Left renal cortex interstitium (tissue), 4 donors: ENCODE results near the gene FNTB. TPM values are rescaled to one million over a fixed set of nuclear protein-coding genes. Genes with fewer than 3 reads are reported as not detected.

Experiments used
- DNase-seq, 4 donors: peaks; one replicate each; pipeline ENCODE4 v3.0.0-alpha.2; 2013; ENCODE audit warnings: low read depth in 4 of 4, low spot score in 2 of 4, missing footprints in 1 of 4
- polyA plus RNA-seq, 4 donors: library from polyadenylated mRNA; unstranded; fragments of 120-200 nt; gene quantifications; one replicate each; pipeline ENCODE4 v1.2.1, GENCODE V29; 2013; ENCODE audit not compliant: insufficient read length in 4 of 4

The FNTB gene
- polyA plus RNA-seq, 4 donors: 28.5 to 38.5 (median 33.8) TPM

- no peak for DNase-seq
Measured at GRCh38 chr14:64952598-64953309, 33.9 kb upstream of the FNTB start.

DNA sequence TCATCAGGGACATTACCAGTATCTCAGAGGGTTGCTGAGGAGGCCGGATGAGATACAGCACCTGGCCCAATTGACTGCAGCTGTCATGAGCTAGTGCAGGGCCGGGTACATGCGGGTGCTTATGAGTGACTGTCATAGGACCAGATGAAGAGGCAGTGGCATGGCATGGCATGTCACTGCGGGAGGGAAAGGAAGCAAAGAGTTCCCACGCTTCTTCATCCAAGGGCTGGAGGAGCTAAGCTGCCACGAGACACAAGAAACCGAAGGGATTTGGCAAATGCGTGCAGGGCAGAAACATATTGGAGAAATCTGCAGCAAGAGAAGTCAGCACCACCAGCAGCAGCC is 33.4 kb upstream of the FNTB start:
- no peak for DNase-seq

DNA sequence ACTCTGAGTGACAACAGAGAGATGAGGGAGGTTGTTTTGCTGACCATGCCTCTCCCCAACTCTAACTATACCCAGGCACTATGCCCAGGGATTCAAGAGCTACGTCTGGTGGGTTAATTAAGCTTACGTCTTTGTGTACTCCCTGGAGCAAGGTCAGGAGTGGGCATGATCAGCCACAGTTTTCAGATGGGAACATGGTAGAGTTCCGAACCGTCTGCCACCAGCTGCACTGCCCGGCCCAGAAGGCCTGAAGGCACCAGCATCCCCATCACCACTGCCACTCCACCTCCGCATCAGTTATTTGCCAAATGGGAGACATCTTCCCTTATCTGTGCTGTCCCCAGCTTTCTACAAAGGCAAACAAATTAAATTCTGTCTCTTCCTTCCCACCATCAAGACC is 33.0 kb upstream of the FNTB start:
- no peak for DNase-seq

GRCh38 chr14:64954491-64955240 is 32.0 kb upstream of the FNTB start:
- DNase-seq: no peak

DNA sequence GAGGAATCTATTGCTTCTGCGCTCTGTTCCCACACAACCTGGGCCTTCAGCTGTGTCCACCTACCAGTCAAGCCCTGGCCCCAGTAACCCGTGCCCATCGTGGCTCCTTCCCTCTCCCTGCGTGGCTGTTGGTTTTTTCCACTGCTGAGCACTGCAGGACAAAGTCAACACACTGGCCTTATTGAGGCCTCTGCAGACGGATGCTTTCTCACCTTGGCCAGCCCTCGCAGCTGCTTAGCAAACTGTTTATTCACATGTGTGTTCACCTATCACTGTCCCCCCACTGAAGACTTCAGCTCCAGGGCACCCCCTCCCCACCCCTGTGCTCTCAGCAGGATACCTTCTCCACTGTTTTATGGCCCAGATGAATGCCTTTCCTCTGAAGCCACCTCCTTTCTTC is 31.4 kb upstream of the FNTB start:
- DNase-seq: no peak

DNA sequence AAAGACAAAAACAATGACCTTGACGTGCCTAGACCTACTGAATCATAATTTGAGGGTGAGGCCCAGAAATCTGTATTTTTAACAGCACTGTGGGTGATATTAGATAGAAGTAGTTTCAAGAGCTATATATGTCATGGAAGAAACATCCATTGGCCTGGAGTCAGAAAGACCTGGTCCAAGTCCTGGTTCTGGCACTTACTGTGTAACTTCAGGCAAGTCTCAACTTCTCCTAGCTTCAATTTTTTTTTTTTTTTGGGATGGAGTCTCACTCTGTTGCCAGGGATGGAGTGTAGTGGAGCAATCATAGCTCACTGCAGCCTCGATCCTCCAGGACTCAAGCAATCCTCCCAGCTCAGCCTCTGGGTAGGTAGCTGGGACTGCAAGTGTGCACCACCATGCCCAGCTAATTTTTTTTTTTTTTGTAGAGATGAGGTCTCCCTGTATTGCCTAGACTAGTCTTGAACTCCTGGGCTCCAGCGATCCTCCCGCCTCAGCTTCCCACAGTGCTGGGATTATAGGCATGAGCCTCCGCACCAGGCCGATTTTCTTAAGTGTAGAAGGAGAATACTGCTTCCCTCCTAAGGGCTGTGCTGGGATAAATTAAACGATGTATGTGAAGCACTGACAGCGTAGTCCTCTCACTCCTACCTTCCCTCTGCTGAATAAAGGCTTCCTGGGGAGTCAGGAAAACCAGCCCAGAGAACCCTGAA is 29.8 kb upstream of the FNTB start:
- DNase-seq: no peak

- DNase-seq: no peak
Measured at GRCh38 chr14:64958201-64958600, 28.5 kb upstream of the FNTB start.

- DNase-seq: no peak
Measured at GRCh38 chr14:64958743-64959142, 28.0 kb upstream of the FNTB start.

DNA sequence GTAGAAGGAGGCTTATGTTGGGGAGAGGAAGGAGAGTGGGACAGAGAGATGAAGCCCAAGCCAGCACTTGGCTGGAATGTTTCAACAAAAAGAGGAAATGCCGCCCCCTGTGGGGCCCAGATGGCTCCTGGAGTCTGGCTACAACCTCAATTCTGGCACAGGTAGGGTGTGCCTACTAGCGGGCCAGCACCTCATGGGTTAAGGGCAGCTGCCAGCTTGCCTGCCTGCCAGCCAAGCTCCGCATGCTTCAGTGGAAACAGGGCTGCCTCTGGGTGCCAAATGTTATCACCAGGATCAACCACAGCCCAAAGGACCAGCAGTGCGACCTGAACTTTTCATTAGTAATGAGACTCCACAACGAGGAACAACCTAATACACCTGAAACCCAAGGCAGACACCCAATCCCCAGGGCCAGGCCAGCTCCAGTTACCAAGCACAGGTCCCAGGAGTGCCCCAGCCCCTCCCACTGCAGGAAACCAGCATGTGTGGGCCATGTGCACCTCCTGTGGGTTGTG is 25.9 kb upstream of the FNTB start:
- no peak for DNase-seq

DNA sequence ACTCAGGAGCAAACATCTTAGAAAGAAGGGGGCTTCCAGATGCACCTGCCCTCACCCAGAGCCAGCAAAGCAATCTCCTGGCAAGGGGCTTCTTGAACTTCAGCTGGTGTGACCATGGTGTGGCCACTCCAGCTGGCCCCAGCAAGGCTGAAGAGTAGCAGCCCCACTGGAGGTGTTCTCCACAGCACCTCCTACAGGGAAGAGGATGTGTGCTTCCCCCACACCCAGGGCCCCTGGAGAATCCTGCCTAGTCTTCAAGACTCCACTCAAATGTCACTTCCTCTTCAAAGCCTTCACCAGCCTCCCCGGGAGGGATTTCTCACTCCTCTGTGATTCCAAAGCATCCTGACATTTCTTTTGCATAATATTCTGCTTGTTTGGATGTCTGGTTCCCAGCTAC is 23.1 kb upstream of the FNTB start:
- no peak for DNase-seq

- DNase-seq: no peak
Measured at GRCh38 chr14:64965356-64966000, 21.2 kb upstream of the FNTB start.

GRCh38 chr14:64966976-64967375 is 19.7 kb upstream of the FNTB start:
- no peak for DNase-seq

DNA sequence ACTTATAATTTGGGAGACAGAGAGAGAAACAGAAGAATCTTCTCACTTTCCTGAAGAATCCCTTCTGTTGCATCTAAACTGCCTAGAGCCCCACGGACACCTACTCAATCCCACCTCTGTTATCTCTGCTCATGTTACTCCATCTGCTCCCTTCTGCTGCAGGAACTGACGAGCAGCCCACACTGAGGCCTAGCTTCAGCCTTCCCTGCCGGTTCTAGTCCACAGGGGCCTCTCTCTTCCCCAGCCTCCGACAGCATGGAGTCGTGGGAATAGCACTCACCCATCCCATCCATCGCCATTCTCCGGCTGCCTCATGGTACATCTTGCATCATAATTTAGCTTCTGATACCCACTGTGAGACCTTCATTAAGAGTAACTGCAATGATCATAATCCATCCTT is 18.5 kb upstream of the FNTB start:
- DNase-seq: no peak

GRCh38 chr14:64968651-64969050 is 18.0 kb upstream of the FNTB start:
- DNase-seq: no peak

- no peak for DNase-seq
Measured at GRCh38 chr14:64970041-64970440, 16.7 kb upstream of the FNTB start.

- DNase-seq: no peak
Measured at GRCh38 chr14:64970776-64971477, 15.8 kb upstream of the FNTB start.

DNA sequence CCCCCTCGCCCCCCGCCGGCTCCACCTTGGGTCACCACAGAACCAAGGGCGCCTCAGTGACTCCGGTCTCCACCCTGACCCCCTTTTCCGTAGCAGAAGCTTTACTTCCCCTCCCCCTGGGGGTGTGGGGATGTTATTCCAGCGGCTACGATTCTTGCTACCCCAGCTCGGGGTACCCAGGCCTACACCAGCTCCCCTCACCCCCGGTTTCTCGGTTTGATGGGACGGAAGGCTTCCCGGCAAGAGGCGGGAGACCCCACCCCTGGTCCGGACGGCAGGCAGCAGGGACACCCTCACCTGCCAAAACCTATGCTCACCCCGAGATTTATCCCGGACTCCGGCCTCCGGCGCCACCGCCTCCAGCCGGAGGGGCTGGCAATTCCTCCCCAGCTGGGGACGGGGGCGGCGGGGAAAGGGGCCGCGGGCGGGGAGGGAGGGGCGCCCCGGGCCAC is 15.2 kb upstream of the FNTB start:
- DNase-seq: no peak

- DNase-seq: no peak
Measured at GRCh38 chr14:64971943-64972791, 14.5 kb upstream of the FNTB start, which contains the start of gene RAB15. Gene RAB15, minus strand, starts transcription at chr14:64972336. Its CDS starts 260 bp downstream, at chr14:64972076.

DNA sequence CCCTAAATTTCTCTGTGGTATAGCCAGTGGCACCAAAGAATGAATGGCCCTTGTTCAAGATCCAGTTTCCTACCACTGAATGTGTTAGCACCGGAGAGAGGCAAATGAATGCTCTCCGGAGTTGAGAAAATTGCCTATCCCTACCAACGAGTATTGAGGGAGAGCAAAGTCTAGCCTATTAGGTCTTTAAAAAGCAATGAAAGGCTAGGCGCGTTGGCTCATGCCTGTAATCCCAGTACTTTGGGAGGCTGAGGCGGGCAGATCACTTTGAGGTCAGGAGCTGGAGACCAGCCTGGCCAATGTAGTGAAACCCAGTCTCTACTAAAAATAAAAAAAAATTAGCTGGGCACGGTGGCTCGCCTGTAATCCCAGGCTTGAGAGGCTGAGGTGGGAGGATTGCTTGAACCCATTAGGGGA is 13.7 kb upstream of the FNTB start:
- no peak for DNase-seq
